Ecto neural progenitor cell (in vitro differentiated cells): ENCODE results near the gene SUV39H2.
"Not testable (repeated sequence)": the region's sequence is repeated elsewhere in the genome, so short reads cannot be mapped to it uniquely, and the experiment has no call there.

Experiments
- DNase-seq: peaks from one replicate; pipeline ENCODE4 v3.0.0-alpha.2; 2018; ENCODE audit warnings: low spot score

SUV39H2 gene

DNA sequence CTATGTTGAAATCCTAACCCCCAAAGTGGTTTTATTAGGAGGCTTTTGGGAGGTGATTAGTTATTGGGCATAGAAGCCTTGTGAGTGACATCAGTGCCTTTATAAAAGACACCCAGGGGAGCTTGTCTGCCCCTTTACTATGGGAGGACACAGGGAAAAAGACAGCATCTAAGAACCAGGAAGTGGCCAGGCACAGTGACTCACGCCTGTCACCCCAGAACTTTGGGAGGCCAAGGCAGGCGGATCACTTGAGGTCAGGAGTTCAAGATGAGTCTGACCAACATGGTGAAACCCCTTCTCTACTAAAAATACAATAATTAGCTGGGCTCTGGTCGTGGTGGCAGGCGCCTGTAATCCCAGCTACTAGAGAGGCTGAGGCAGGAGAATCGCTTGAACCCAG is 60.3 kb downstream of the SUV39H2 start:
- not testable (repeated sequence) for DNase-seq

DNA sequence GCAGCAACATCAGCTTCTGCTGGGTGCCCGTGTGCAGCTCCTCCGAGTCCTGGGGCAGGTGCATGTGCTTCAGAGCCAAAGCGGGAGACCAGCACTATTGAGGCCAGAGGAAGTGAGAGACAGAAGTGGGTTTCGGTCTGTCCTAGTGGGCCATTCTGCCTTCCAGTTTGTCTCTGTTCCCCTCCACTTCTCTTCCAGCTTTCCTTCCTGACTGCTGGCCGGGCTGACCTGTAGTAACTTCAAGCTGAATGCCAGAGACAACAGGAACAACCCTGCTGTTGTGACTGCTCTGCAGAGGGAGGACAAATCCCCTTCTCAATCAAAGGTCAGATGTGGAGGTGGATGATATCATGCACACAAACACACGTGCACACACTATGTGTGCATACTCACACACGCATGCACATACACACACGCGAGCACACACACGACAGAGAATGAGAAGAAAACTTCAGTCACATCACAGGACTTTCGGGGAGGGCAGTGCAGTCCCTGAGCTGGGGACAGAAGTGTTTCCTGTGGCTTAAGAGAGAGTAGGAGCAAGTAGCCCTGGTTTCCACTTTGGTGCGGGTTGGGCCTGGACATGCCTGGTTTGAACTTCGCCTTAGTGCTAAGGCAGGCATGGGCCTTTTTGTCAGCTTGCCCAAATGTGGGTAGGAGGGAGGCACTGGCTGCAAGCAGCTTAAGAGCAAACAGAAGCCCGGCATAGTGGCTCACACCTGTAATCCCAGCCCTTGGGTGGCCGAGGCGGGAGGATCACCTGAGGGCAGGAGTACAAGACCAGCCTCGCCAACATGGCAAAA is 63.7 kb downstream of the SUV39H2 start:
- not testable (repeated sequence) for DNase-seq

DNA sequence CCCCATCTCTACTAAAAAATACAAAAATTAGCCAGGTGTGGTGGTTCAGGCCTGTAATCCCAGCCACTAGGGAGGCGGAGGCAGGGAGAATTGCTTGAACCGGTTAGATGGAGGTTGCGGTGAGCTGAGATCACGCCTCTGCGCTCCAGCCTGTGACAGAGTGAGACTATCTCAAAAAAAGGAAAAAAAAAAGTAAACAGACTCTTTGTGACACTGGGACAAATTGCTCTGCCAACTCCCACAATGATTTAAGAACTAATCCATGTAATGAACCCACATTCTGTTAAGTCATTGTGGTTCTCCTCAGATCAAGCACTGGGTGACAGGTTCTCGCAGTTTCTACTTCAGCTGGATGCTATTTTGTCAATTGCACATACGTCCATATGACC is 64.3 kb downstream of the SUV39H2 start:
- DNase-seq, result not testable (repeated sequence)

DNA sequence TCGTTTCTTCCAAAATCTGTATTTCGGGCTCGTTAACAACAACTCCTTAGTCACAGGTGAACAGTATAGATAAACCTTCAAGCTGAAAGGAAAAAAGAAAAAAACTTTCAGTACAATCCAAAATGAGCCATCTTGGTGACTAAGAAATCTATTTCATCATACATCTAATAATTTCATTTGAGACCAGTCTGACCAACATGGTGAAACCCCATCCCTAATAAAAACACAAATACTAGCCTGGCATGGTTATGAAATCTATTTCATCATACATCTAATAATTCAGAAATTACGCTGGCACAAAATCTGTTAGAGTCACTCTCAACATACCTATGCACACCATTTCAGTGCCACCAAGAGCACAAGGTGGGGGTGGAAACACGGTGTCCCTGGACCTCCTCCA is 66.4 kb downstream of the SUV39H2 start:
- no peak for DNase-seq

DNA sequence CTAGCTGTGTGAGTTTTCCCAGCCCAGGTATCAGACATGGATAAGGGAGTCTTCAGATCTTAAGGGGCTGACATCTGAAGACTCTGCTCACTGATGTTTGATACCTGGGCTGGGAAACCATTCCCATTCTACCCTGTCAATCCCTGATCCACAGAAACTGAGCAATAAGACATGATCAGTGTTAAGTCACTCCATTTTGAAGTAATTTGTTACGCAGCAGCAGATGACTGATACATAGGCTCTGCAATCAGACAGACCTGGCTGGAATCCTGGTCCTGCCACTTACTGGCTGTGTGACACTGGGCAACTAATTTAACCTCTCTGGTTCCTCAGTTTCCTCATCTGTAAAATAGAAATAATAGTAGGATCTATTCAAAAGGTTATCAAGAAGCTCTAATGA is 68.6 kb downstream of the SUV39H2 start:
- no peak for DNase-seq

DNA sequence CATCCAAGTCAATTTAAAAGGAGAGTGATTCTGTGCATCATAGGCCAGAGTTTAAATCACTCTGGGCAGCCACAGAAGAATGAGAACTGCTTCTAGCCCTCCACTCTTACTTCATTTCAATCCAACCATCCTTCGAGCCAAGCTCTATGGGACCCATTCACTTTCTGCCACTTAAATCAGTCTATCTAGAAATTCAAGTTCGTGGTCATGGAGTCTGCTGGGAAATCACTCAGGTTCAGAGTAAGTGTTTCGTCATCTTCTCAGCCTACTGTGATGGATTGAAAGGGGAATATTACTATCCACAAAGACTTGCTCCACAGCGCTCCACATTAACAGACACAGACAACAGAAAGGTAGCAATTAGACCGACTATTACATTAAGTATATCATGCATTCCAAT is 70.6 kb downstream of the SUV39H2 start:
- DNase-seq, result no peak

DNA sequence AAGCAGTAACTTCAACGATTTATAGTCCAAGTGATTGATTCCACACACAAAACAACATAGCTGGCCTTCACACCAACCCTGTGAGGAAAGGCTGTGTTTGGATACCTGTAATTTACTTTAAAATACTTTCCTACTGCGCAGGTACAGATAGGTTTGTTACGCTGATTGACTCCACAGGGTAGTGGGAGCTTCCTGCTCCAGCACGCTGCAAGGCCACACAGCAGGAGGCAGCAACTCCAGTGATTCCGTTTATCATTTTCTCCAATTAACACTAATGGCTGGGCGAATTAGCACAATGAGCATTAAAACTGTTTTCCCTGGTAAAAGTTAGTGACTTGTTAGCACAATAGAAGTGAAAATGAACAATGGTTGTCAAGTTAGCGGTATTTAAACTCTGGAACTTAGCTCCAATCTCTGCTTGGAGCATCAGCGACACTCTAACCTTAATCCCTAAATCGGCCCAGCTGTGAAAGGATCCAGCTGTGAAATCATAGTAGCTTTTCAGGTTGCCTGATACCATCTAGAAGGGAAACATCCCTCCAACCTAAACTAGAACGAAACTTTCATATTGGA is 74.3 kb downstream of the SUV39H2 start:
- DNase-seq, result no peak

DNA sequence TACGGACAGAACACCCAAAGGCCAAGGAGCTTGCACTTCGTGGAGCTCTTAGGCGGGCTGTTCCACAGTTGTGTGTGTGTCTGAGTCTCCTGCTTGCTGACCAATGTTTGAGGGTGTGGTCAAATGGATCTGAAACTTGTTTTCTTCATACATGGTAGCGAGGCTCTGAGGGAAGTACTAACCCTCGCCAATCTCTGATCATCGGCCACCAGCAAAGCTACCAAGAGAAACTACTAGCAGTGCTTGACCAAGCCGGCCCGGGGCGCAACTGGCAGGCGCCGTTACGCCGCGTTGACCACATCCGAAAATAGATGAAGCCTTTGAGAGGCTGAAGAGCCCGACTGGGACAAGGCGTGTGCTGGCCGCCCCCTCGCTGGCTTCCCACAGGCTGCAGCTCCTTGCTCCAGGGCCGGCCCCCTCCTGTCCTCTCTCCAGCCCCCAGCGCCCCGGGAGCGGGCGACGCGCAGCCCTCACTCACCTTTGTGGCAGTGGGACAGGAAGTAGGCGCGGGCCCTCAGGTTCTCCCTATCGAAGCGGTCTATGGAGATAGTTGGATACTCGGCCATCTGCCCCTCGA is 74.8 kb downstream of the SUV39H2 start:
- no peak for DNase-seq
